A673 (cell line): ENCODE results near the gene AKR1C1.

ENCODE experiments used
- EZH2 ChIP-seq: fragments of 200-600 bp; sonication (generic); IDR thresholded peaks from 2 replicates; pipeline ENCODE4 v1.6.1; 2017; ENCODE audit warnings: borderline replicate concordance, low read depth, mild to moderate bottlenecking, mixed read lengths, antibody characterized with exemption, low read length; ENCODE audit not compliant: poor library complexity, severe bottlenecking
- TF ChIP-seq, protein P1 (sequence below): fragments of 300-800, 200-600 bp; sonication (generic); conservative IDR thresholded peaks from 2 replicates; pipeline ENCODE4 v1.5.1; 2017; ENCODE audit warnings: low read depth, mild to moderate bottlenecking, antibody characterized with exemption, low read length, moderate library complexity, mixed read lengths

GRCh38 chr10:4941540-4942330, 21.5 kb upstream of the AKR1C1 start:
- TF ChIP-seq, protein P1, sequence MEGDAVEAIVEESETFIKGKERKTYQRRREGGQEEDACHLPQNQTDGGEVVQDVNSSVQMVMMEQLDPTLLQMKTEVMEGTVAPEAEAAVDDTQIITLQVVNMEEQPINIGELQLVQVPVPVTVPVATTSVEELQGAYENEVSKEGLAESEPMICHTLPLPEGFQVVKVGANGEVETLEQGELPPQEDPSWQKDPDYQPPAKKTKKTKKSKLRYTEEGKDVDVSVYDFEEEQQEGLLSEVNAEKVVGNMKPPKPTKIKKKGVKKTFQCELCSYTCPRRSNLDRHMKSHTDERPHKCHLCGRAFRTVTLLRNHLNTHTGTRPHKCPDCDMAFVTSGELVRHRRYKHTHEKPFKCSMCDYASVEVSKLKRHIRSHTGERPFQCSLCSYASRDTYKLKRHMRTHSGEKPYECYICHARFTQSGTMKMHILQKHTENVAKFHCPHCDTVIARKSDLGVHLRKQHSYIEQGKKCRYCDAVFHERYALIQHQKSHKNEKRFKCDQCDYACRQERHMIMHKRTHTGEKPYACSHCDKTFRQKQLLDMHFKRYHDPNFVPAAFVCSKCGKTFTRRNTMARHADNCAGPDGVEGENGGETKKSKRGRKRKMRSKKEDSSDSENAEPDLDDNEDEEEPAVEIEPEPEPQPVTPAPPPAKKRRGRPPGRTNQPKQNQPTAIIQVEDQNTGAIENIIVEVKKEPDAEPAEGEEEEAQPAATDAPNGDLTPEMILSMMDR = no peak
- no peak for TF ChIP-seq EZH2
